ENCODE data around the gene LIMCH1. TPM values are rescaled to one million over a fixed set of nuclear protein-coding genes. Genes with fewer than 3 reads are reported as not detected.
A peak's percentile ranks its signal among the peaks of the same experiment; 100 is the strongest.

Gene LIMCH1
- total RNA-seq, 1 donor from 2014 or later, result 40.5 TPM

DNA sequence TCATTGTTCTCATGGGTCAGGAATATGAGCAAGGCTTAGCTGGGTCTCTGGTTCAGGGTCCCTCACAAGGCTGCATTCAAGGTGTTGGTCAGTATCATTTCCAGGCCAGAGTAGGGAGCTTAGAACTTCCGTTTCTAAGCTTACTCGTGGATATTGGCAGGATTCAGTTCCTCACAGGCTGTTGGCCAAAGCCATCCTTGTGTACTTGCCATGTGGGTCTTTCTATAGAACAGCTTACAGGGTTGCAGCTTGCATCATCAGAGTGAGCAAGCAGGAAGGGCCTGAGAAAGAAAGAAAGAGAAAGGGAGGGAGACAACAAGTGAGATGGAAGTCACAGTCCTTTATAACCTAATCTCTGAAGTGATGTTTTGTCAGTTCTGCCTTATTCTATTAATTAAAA lies 5.1 kb upstream of the LIMCH1 start:
- DNase-seq, result no peak

DNA sequence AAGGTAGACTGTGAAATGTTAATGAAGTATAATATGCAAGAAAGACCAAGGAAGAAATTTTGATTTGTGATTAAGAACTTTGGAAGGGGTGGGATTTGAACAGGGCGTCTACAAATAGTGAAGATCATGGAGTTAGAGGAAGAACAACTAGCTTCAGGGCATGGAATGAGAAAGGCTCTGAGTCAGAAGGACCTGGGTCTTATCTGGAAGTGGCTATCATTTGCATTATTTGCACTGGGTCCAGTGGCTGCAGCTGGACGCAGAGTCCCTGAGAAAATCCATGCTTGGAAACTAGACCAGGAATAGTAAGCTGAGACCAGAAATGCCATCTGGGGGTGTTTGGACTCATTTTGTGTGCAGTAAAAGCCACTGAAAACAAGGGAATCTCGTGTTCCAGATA lies 4.3 kb upstream of the LIMCH1 start:
- no peak for DNase-seq

DNA sequence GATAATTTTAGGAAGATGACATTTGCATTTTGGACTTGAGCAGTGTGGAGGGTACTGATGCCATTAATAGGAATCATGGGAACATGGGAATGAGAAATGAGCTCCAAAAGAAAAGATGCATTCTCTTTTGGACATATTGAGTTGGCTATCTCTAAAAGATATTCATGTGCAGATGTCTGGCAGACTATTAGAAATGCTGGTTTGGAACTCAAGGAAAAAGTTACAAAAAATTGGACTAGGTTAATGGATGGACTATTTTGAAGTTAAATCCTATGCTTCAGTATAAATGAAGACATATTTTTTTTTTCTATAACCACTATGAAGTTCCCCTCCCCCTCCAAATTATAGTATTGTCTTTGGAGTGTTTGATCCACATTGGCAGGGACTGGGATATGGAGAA lies 3.6 kb upstream of the LIMCH1 start:
- peak; percentile 49 for DNase-seq

DNA sequence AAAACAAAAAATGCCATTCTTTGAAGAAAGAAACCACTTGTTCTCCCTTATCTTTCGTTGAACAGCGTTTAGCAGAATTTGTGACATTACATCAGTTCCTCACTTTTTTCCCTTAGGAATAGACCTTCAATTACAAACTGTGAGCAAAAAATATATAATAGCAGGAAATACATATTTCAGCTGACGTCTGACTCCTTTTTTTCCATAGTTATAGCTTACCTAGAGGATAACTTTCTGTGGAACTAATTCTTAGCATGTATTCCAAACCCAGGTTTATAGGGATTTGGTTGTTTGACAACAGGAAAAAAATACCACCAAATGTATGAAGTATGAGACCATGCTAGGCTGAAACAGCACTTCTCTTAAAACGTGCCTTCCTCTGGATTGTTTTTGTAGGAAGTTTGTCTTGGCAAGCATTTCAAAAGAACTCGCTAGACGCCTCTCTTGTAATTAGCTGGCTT lies 2.0 kb upstream of the LIMCH1 start:
- peak; percentile 56 for DNase-seq

DNA sequence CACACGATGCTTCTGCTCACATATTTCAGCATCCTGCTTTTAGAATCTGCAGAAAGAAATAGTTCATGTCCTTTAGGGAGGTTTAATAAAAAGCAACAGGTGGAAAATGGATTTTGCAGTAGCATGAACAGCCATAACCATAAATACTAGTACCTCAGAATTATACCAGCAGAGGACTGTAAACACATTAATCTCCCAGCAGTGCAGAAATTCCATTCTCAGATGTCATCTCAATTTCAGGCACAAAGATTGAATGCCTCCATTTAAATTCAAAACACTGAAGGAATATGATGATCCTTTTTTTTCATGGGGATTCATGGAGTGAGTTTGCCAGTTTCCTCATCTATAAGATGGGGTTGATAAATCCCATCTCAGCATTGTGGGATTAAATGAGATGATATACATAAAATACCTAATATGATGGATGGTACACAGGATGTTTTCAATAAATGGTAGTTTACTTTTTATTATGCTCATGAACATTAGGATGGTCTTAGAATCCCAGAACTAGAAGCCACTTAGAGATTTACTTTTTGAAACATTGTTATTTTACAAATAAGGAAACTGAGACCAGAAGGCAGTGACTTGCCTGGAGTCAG lies 566 bp upstream of the LIMCH1 start:
- DNase-seq, result no peak

DNA sequence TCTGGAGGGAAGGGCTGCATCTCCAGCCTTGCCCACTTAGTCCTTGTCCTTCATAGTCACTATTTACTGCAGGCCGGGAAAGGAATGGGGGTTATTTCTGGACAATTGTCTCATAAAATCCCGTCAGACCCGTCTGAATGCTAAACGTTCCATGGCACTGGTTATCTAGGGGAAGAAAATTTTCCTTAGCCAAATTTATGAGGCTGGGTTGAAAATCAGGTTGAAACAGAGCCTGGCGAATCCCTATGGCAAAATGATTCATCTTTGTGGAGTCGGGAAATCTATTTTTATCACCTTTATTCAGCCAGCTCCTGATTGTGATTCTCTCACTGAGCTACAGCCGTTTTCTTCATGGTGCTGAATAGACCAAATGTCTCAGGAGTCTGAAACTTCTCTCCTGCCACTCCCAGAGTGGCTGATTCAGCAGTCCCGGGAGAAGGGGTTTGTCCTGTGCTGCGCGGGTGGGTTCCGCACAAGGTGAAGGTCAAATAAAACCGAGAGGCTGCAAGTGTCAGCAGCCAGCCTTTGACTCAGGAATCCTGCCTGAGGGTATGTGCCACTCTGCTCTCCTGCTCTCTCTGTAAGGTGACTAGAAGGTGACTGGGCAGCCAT lies 1.0 kb downstream of the LIMCH1 start:
- peak; percentile 18 for DNase-seq

DNA sequence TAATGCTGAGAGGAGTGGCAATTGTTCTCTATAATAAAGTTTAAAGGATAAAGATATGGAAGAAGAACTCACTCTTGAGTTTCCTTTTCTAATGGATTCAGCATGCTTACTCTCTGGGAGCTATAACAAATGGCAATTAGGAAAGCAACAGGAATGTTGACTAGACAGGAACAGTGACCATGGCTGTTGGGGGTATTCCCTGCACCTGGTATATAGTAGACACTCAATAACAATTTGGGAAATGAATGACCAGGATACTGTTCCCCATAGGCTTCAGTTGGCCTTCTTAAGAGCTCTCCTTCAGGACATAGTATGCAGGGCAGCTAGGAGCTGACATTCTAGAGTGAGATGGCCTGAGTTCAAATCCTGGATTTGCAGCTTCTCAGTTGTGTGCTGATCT lies 1.8 kb downstream of the LIMCH1 start:
- DNase-seq, result no peak

DNA sequence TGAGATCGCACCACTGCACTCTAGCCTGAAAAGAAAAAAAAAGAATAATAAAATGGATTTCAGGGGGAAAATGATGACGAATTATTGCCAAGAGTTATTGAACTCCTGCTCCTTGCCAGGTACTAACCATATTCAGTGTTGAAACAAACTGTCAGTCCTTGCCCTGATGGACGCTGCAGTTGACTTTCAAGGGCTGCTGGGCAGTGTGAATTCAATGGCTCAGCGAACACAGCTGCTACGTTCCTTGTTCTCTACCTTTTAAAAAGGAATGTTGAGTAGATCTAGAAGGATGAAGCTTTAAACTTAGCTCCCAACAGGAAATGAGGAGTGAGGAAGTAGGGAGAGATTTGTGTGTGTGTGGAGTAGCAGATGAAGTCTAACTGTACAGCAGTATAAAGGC lies 2.7 kb downstream of the LIMCH1 start:
- DNase-seq, result no peak

DNA sequence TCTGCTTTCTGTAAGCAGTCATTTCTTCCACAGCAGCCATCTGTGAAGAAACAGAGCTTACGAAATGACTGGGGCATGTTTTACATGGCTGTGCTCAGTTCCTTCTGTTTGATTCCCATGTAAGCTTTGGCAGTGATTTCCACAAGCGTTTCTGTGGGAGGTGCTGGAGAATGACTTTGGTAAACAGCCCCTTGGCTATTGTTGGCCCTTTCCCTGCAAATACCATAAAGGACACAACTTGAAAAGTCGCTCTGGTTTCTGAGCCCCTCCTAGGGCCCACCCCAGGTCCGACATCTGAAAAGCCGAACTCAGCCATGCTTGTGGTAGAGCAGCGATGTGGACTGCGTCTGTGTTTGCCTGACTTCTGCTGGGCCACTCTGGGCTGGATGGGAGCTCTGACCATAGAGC lies 3.7 kb downstream of the LIMCH1 start:
- DNase-seq, result peak; percentile 77

DNA sequence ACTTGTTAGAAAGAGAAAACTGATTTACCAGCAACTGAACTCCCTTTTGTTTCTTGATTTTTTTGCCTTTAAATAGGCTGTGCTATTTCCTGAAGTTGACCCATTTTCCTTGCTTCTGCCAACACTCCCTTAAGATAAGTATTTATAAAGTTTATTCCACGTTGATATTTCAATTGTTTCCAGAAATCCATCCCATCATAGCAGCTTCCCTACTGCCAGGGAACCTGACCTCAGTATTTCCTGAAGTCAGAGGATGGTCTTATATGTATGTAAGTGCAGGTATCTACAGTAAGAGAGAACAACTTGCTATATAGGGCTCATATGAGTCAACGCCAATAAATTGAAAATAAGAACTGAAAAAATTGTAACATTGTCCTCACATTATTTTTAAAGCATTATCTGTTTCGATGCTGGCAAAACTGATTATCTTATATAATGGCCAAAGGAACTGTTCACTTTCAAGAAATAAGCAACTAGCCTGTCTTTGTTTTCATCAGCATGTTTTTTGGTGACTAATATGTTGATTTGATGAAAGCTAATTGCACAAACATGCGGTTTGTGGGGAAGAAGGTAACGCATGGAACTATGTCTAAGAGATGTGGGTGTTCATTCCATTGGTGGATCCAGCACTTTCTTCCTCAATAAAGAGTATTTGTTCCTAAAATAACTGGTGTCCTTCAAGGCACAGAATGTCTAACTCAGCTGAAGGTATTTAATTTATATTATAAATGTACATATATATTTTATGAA lies 4.7 kb downstream of the LIMCH1 start:
- DNase-seq, result no peak

DNA sequence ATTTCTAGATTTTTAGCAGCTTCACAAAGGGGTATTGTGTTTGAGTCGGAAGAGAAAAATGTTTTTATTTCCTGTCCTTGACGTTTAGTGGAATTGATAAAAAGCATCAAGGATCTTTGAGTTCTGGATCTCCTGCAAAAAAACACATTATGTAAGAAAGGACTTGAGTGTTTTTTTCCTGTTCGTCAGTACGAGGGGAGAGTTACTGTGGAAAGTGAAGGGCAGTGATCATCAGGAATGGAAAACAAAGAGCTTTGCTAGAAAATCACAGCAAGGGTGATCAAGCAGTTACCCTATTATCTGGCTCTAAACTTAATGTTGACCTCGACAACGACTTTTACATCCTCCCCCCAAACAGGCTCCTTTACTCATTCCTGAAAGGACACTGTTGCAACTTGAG lies 7.3 kb downstream of the LIMCH1 start:
- no peak for DNase-seq

DNA sequence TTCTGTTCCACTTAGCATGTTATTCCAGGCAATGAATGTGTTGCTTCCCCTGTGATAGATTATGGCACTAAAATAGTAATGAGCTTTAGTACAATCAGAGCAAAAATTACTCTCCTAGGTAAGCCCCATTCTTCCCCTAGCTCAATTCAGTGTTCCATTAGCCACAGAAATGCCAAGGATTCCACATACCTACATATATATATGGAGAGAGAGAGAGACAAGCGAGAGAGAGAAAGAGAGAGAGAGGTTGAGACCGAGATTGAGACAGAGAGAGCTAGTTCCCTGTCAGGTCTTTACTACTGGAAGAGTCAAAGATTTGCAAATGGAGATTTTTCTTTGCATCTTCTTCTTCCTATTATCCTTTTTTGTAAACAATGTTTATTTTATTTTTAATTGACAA lies 8.7 kb downstream of the LIMCH1 start:
- no peak for DNase-seq

DNA sequence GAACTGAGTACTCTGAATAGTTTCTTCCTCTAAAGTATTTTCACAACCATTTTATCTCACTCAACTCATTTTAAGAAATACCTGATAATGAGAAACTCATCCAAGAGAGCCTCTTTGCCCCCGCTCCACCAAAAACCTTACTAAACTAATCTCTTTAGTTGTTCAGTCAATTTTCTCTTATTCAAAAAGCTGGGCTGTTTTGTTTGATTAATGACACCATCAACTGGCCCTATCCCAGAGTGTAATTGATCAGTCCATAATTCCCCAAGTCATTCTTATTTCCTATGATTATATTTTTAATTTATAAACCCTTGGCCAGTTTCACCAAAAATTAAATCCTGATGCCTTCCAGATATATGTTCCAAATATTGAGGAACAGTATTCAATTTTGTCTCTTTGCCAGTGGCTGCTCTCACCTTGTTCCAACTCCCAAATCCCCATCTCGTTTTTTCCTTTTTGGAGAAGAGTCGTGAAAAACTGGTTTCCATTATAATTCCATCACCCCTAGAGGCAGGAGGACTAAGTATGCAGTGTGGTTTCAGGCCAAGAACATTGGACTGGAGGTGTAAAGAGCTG lies 10.4 kb downstream of the LIMCH1 start:
- DNase-seq, result peak; percentile 55

DNA sequence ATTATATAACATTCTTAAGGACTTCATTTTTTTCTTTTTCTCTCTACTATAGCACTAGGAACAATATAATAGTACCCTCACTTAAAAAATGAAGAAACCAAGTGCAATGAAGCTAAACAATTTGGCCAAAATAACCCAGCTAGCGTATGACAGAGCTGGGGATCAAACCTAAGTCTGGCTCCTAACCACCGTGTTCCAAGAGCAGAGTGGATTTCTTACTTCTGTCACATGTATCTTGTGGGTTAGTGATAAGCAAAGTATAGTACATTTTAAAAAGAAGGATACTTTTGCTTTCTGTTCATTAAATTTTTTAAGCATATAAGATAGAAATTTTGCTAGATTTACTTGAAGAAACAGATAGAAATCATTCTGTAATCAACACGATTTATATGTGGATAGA lies 11.5 kb downstream of the LIMCH1 start:
- DNase-seq, result no peak

DNA sequence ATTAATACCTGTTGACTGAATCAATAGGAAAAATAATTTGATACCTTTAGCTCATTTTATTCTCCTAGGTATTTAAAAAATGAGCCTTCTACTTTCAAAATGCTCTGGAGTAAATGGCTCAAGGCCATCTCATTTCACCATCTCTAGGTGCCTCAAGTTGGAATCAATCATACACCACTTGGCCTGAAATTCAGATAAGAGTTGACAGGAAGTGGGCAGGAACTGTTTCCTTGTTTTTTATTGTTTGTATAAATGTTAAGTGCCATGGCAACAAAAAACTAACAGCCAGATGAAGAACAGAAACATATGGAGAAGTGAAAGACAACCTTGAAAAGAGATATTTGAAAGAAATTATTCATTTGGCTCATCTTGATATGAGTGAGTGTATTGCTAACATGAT lies 12.4 kb downstream of the LIMCH1 start:
- peak; percentile 27 for DNase-seq

DNA sequence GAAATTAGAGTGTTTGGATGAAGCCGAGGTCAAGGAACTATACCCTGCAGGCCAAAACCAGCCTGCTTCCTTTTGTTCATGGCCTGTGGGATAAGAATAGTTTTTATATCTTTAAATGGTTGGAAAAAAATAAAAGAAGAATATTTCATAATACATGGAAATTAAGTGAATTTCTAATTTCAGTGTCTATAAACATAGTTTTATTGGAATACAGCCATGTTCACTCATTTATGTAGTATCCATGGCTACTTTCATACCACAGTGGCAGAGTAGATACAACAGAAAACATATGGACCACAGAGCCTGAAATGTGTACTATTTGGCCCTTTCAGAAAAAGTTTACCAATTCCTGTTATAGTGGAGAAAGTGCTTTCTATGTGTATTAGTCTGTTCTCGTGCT lies 13.6 kb downstream of the LIMCH1 start:
- DNase-seq, result no peak

DNA sequence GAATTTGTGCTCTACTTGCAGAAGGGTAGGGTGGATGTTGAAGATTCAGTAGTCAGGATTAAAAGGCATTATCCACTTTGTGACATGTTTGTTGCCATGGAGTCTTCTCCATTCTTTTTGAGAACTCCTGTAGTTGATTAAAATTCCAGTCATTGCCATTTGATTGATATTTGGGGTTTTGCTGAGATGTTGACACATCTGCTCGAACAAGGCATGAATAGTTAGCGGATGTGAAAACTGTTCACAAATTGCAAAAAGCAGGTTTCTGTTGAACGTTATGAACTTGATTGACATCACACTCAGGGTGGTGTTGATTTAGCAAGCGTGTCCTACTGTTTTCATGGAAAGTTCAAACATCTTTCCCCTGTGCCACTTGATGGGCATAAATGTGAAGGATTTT lies 16.9 kb downstream of the LIMCH1 start:
- peak; percentile 40 for DNase-seq

DNA sequence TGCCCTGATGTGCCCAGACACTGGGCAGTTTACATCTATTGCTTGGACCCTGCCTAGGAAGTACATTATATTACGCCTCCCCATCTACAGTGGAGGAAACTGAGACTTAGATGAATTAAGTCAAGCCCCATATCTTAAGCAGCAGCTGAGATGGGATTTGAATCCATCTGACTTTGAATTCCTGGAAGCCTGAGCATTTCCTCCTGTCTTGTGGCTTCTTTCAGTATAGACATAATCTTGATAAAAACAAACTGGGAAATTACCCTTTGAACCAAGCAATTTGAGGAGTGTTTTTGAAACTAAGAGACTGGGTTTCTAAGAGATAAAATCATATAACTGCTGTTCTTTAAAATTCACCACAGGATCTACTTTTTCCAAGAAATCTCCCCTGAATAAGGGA lies 18.6 kb downstream of the LIMCH1 start:
- DNase-seq, result no peak

DNA sequence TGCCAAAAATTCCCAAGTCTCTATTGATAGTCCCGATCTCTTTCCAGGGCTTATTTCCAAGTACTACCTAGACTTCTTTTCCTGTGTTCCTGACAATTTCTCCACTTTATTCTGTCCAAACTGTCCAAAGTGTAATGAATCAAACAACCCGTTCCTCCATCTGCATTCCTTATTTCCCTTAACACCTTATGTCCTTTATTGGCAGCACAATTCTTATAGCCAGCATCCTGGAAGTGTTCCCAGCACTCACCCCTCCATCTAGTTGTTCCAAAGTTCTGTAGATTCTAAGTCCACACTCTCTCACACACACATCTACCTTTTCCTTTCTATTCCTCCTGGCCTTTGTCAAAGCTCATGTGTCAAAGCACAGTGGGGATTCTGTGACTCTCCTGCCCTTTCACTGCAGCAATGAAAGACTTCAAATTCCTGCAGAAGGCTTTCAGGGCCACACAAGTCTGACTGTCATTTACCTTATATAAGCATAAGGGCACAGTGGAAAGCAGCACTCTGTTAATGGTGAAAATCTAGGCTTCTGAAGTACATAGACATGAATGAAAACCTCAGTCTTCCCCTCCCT lies 22.1 kb downstream of the LIMCH1 start:
- DNase-seq, result no peak

DNA sequence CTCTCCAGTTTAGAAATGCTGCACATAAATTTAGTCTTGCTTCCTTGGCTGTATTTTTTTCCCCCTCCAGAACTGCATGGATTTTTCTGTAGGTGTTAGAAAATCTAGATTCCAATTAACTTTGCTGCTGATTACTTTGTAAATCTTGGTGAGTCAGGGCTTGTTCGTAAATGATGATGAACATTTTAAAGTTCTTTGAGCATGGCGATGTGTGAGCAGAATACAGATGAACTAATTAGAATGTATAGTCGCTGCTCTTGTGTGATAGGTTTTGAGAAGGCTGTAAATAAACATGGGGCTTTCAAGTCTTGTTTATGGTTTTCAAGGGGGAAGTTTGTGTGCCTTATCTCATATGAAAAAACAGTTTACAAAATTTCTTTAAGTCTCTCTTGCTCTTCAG lies 23.3 kb downstream of the LIMCH1 start:
- no peak for DNase-seq

DNA sequence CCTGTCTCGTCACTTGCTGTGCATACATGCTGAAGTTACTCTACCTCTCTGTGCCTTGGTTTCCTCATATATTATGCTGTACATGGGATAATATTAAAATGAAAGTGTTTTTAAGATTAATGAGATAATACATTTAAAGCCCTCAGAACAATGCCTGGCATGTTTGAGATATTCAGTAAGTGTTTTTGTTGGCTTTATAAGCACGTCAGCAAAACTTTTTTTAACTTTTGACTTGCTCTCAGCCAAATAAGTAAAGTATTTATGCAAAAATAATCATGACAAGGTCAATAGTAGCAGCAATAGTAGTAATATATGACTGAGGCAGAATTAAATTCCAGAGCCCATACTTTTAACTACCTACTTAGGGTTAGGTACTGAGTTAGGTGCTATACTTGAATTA lies 29.2 kb downstream of the LIMCH1 start:
- no peak for DNase-seq

DNA sequence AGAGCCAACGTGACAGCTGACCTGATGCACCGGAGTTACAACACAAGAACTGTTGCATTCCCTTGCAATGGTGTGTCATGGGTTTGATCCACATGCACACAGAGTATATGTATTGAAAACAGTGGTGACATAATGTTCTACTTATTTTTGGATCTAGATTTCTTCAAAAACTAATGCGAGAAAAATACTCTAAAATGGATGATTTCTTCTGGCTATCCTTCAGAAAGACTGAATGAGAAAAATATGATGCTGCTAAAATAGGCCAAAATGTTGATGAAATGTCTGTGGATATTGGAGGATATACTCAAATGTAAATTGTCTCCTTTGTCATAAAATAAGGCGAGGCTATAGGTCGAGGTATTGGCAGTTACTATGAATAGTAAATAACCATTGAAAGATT lies 30.4 kb downstream of the LIMCH1 start:
- DNase-seq, result peak; percentile 44

DNA sequence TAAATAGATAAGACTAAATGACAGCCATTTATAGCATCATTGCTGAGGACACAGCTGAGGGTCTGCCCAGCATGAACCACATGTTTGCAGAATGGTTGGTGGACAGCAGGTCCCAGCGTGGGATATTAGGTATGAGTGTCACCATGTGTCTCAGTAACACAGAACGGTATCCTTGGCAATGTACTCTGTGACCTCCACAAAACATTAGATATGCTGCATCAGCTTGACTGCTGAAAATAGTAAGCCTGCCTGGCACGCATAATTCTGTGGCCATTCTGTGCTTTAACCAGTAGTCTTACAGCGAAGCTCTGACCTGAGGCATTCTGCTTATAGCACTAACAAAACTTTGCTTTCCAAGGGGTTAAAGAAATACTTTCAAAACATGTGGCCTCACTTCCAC lies 32.0 kb downstream of the LIMCH1 start:
- no peak for DNase-seq
